ENCODE measurements around the gene TFE3.

Gene TFE3

GRCh38 chrX:49043220-49043986 is at the start of gene TFE3:
TFE3 (minus strand) TSS chrX:49043357; CDS start chrX:49043226, 131 bp downstream.
- peak; percentile 96 for DNase-seq (ENCODE audit: low spot score)

GRCh38 chrX:49089553-49089952 is 46.4 kb upstream of the TFE3 start:
- no peak for DNase-seq (ENCODE audit: low spot score)

GRCh38 chrX:49082271-49082871 is 39.2 kb upstream of the TFE3 start:
- no peak for DNase-seq (ENCODE audit: low spot score)

GRCh38 chrX:49079489-49080428 is 36.6 kb upstream of the TFE3 start, which contains the start of gene WDR45:
WDR45 (minus strand) TSS chrX:49079887; CDS start chrX:49078095, 1,792 bp downstream.
- peak; percentile 68 for DNase-seq (ENCODE audit: low spot score)

- no peak for DNase-seq (ENCODE audit: low spot score)
Observed at GRCh38 chrX:49077941-49078340, 34.8 kb upstream of the TFE3 start.

- DNase-seq (ENCODE audit: low spot score): no peak
Observed at GRCh38 chrX:49075347-49075746, 32.2 kb upstream of the TFE3 start.

- DNase-seq (ENCODE audit: low spot score): peak; percentile 91
Observed at GRCh38 chrX:49073601-49074575, 30.7 kb upstream of the TFE3 start, which contains the start of gene PRAF2. PRAF2 (minus strand) TSS chrX:49074002; CDS start chrX:49073987, 15 bp downstream.

GRCh38 chrX:49072712-49073095 is 29.5 kb upstream of the TFE3 start:
- DNase-seq (ENCODE audit: low spot score): no peak

GRCh38 chrX:49071877-49072711 is 28.9 kb upstream of the TFE3 start:
- DNase-seq (ENCODE audit: low spot score): peak; percentile 79

- DNase-seq (ENCODE audit: low spot score): no peak
Observed at GRCh38 chrX:49070988-49071387, 27.8 kb upstream of the TFE3 start.

GRCh38 chrX:49069038-49069437 is 25.9 kb upstream of the TFE3 start:
- DNase-seq (ENCODE audit: low spot score): no peak

- no peak for DNase-seq (ENCODE audit: low spot score)
Observed at GRCh38 chrX:49067285-49068120, 24.3 kb upstream of the TFE3 start.

GRCh38 chrX:49066690-49067089 is 23.5 kb upstream of the TFE3 start:
- no peak for DNase-seq (ENCODE audit: low spot score)

GRCh38 chrX:49066278-49066677 is 23.1 kb upstream of the TFE3 start:
- no peak for DNase-seq (ENCODE audit: low spot score)

GRCh38 chrX:49064735-49065134 is 21.6 kb upstream of the TFE3 start:
- no peak for DNase-seq (ENCODE audit: low spot score)

- no peak for DNase-seq (ENCODE audit: low spot score)
Observed at GRCh38 chrX:49064303-49064702, 21.1 kb upstream of the TFE3 start.

GRCh38 chrX:49063715-49064114 is 20.6 kb upstream of the TFE3 start:
- DNase-seq (ENCODE audit: low spot score): no peak

- DNase-seq (ENCODE audit: low spot score): no peak
Observed at GRCh38 chrX:49061916-49062315, 18.8 kb upstream of the TFE3 start.

GRCh38 chrX:49061490-49061889 is 18.3 kb upstream of the TFE3 start:
- no peak for DNase-seq (ENCODE audit: low spot score)
